Measurements from ENCODE around the gene FRMPD1.

GRCh38 chr9:37652261-37652660 lies 1.5 kb downstream of the FRMPD1 start:
- TF ChIP-seq CTCF (IDR thresholded peaks at IDR 0.05 in 4 of 5, conservative IDR thresholded peaks at IDR 0.05 in 1 of 5) = no peak
- no peak for TF ChIP-seq POLR2A (IDR thresholded peaks at IDR 0.05)

Data from gastrocnemius medialis (tissue), 4 donors.